CD14-positive monocyte (primary cell): ENCODE results near the gene CTNND2. TPM values are rescaled to one million over a fixed set of nuclear protein-coding genes. Genes with fewer than 3 reads are reported as not detected.
"Not testable (repeated sequence)": the region's sequence is repeated elsewhere in the genome, so short reads cannot be mapped to it uniquely, and the experiment has no call there.

ENCODE experiments used
- DNase-seq, 3 donors: peaks; one replicate each; pipeline ENCODE4 v3.0.0-alpha.2; 2011 to 2022
- H2AFZ ChIP-seq: 2 replicates; pipeline ENCODE4 v1.6.0; 2012; ENCODE audit warnings: mild to moderate bottlenecking, low read depth, low read length, inconsistent platforms; ENCODE audit not compliant: insufficient read depth, poor library complexity, severe bottlenecking
- H3K27ac ChIP-seq, 2 donors: 1 replicate in 1 of 2; 2 replicates in 1 of 2; pipeline ENCODE4 v1.5.1; 2012 to 2013; ENCODE audit warnings: low read length in 2 of 2, control low read depth in 1 of 2, inconsistent platforms in 1 of 2, low read depth in 1 of 2, mild to moderate bottlenecking in 1 of 2
- H3K27me3 ChIP-seq, 2 donors: one replicate each; pipeline versions ENCODE4 v1.6.0 to v1.6.1; 2011 to 2013; ENCODE audit warnings: low read length in 2 of 2; ENCODE audit not compliant: control insufficient read depth in 2 of 2, insufficient read depth in 2 of 2
- H3K36me3 ChIP-seq, 2 donors: replicated peaks in 1 of 2; 1 replicate in 1 of 2; 2 replicates in 1 of 2; pipeline versions ENCODE4 v1.5.1 to v1.6.1; 2012 to 2013; ENCODE audit warnings: low read length in 2 of 2, control low read depth in 1 of 2, inconsistent platforms in 1 of 2, mild to moderate bottlenecking in 1 of 2; ENCODE audit not compliant: insufficient read depth in 2 of 2, control insufficient read depth in 1 of 2
- H3K4me1 ChIP-seq, 2 donors: 1 replicate in 1 of 2; 2 replicates in 1 of 2; pipeline versions ENCODE4 v1.5.1 to v1.6.1; 2012 to 2013; ENCODE audit warnings: low read length in 2 of 2, control low read depth in 1 of 2, inconsistent platforms in 1 of 2, mild to moderate bottlenecking in 1 of 2, moderate library complexity in 1 of 2; ENCODE audit not compliant: insufficient read depth in 2 of 2, control insufficient read depth in 1 of 2
- H3K4me2 ChIP-seq: replicated peaks from 2 replicates; pipeline ENCODE3; 2012; ENCODE audit warnings: low read length, moderate library complexity, mild to moderate bottlenecking; ENCODE audit not compliant: poor library complexity, severe bottlenecking; ENCODE audit errors: extremely low read depth
- H3K4me3 ChIP-seq, 3 experiments: fragments of 200-600 bp in 1 of 3; sonication (generic) in 1 of 3; replicated peaks in 1 of 3; 1 replicate in 2 of 3; 2 replicates in 1 of 3; pipeline ENCODE4 v1.5.1; 2011 to 2013; ENCODE audit warnings: low read length in 3 of 3, mild to moderate bottlenecking in 3 of 3, control low read depth in 2 of 3, low read depth in 2 of 3, inconsistent platforms in 1 of 3, moderate library complexity in 1 of 3
- H3K79me2 ChIP-seq: 2 replicates; pipeline ENCODE4 v1.6.0; 2012; ENCODE audit warnings: mild to moderate bottlenecking, control low read depth, inconsistent platforms, low read length, moderate library complexity; ENCODE audit not compliant: insufficient read depth
- H3K9ac ChIP-seq: 2 replicates; pipeline ENCODE4 v1.6.0; 2017; ENCODE audit warnings: low read length, mild to moderate bottlenecking; ENCODE audit not compliant: insufficient read depth, poor library complexity, severe bottlenecking
- H3K9me3 ChIP-seq, 2 donors: replicated peaks in 1 of 2; 1 replicate in 1 of 2; 2 replicates in 1 of 2; pipeline versions ENCODE4 v1.5.1 to v1.6.1; 2012 to 2013; ENCODE audit warnings: low read length in 2 of 2, control low read depth in 1 of 2; ENCODE audit not compliant: control insufficient read depth in 1 of 2, insufficient read depth in 1 of 2
- H4K20me1 ChIP-seq: 2 replicates; pipeline ENCODE4 v1.6.0; 2012; ENCODE audit warnings: mild to moderate bottlenecking, low read length, control low read depth, moderate library complexity; ENCODE audit not compliant: insufficient read depth
- H3K27ac Mint-ChIP-seq, 7 donors: one replicate each; pipeline ENCODE4 v1.8.0; 2020; ENCODE audit warnings: mild to moderate bottlenecking in 7 of 7, mixed read lengths in 7 of 7, moderate library complexity in 6 of 7, inconsistent platforms in 2 of 7
- H3K27me3 Mint-ChIP-seq, 3 donors: one replicate each; pipeline ENCODE4 v1.8.0; 2021 to 2022; ENCODE audit warnings: low read depth in 3 of 3, mild to moderate bottlenecking in 3 of 3, mixed read lengths in 3 of 3, moderate library complexity in 3 of 3, inconsistent platforms in 1 of 3
- H3K36me3 Mint-ChIP-seq, 2 donors: one replicate each; pipeline ENCODE4 v1.8.0; 2020; ENCODE audit warnings: mixed read lengths in 2 of 2, inconsistent platforms in 1 of 2, mild to moderate bottlenecking in 1 of 2
- H3K4me1 Mint-ChIP-seq: one replicate; pipeline ENCODE4 v1.8.0; 2020; ENCODE audit warnings: mild to moderate bottlenecking, mixed read lengths
- H3K4me3 Mint-ChIP-seq, 2 donors: one replicate each; pipeline ENCODE4 v1.8.0; 2020; ENCODE audit warnings: mild to moderate bottlenecking in 2 of 2, mixed read lengths in 2 of 2, moderate library complexity in 1 of 2
- H3K9me3 Mint-ChIP-seq, 7 donors: one replicate each; pipeline ENCODE4 v1.8.0; 2020 to 2022; ENCODE audit warnings: mixed read lengths in 7 of 7, mild to moderate bottlenecking in 6 of 7, moderate library complexity in 6 of 7, inconsistent platforms in 2 of 7
- WGBS: methylation state at CpG from one replicate; pipeline ENCODE4 v1.1.5; 2013; ENCODE audit warnings: missing lambda C conversion rate; ENCODE audit not compliant: insufficient coverage; 5-methylcytosine and 5-hydroxymethylcytosine counted together
- intact Hi-C, 2 donors: fragments of 100-400 bp; cut with micrococcal nuclease; formaldehyde crosslinking; loops; one replicate each; pipeline versions ENCODE4 v1.15.0 to v1.15.1; 2023
- polyA plus RNA-seq, 3 donors: library from polyadenylated mRNA; depleted of rRNA in 1 of 3; unstranded in 2 of 3; stranded (reverse) in 1 of 3; fragments of 300-500 nt in 2 of 3; fragments of >200 nt in 1 of 3; fragmentation: Illumina TruSeq in 2 of 3; gene quantifications; 1 replicate in 2 of 3; 2 replicates in 1 of 3; pipeline ENCODE4 v1.2.3, GENCODE V29; 2012 to 2021
- TF ChIP-seq, protein P1 (sequence below): fragments of 200-600 bp; IDR thresholded peaks from one replicate; pipeline ENCODE4 v1.8.0; 2022; ENCODE audit warnings: antibody characterized with exemption, mild to moderate bottlenecking

Gene CTNND2
- polyA plus RNA-seq, 3 donors: not detected

GRCh38 chr5:11617080-11617479, 287.2 kb downstream of the CTNND2 start:
- no peaks in the 10 kb centered on the region for H3K9me3 ChIP-seq
- no peaks in the 10 kb centered on the region for H3K36me3 ChIP-seq
- H3K4me2 ChIP-seq: no peak overlapping the region
- H3K4me1 Mint-ChIP-seq: no peaks in the 10 kb centered on the region
- H3K4me3 Mint-ChIP-seq: no peak overlapping the region
- TF ChIP-seq, protein P1, sequence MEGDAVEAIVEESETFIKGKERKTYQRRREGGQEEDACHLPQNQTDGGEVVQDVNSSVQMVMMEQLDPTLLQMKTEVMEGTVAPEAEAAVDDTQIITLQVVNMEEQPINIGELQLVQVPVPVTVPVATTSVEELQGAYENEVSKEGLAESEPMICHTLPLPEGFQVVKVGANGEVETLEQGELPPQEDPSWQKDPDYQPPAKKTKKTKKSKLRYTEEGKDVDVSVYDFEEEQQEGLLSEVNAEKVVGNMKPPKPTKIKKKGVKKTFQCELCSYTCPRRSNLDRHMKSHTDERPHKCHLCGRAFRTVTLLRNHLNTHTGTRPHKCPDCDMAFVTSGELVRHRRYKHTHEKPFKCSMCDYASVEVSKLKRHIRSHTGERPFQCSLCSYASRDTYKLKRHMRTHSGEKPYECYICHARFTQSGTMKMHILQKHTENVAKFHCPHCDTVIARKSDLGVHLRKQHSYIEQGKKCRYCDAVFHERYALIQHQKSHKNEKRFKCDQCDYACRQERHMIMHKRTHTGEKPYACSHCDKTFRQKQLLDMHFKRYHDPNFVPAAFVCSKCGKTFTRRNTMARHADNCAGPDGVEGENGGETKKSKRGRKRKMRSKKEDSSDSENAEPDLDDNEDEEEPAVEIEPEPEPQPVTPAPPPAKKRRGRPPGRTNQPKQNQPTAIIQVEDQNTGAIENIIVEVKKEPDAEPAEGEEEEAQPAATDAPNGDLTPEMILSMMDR: no peak
- no peak for DNase-seq
- no peak overlapping the region for H3K9ac ChIP-seq
- no peaks in the 10 kb centered on the region for H3K27me3 ChIP-seq
- H3K36me3 Mint-ChIP-seq: no peaks in the 10 kb centered on the region
- H4K20me1 ChIP-seq: no peaks in the 10 kb centered on the region
- 100% methylated on average over 2 of the region's 2 CpGs for WGBS
- H3K9me3 Mint-ChIP-seq: peaks cover 0 to 2% (median 0%) of the 10 kb centered on the region in 7 donors
- intact Hi-C loops: no loop called here
- no peak overlapping the region for H3K27ac Mint-ChIP-seq
- H3K27ac ChIP-seq: no peak overlapping the region
- no peak overlapping the region for H2AFZ ChIP-seq
- H3K27me3 Mint-ChIP-seq: peaks cover 0 to 2% (median 0%) of the 10 kb centered on the region in 3 donors
- H3K4me3 ChIP-seq: no peak overlapping the region
- no peaks in the 10 kb centered on the region for H3K4me1 ChIP-seq
- no peaks in the 10 kb centered on the region for H3K79me2 ChIP-seq

DNA sequence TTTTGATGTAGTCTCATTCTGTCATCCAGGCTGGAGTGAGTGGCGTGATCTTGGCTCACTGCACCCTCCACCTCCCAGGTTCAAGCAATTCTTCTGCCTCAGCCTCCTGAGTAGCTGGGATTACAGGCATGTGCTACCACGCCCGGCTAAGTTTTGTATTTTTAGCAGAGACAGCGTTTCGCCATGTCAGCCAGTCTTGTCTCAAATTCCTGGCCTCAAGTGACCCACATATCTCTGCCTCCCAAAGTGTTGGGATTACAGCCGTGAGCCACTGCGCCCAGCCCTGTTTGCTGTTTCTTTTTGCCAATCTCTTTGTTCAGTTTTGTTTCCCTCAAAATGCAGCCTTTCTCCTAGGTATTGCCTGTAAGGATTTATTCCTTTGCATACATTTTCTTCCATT, 287.6 kb downstream of the CTNND2 start:
- WGBS: 93% methylated on average over 7 of the region's 7 CpGs

More for the DNA sequence above, 287.6 kb downstream of the CTNND2 start:
- H3K27ac ChIP-seq, H3K36me3 ChIP-seq, intact Hi-C loops, H3K27me3 ChIP-seq, H3K4me1 ChIP-seq, H3K36me3 Mint-ChIP-seq, H3K27ac Mint-ChIP-seq, H3K4me2 ChIP-seq, H3K9me3 ChIP-seq, H3K4me1 Mint-ChIP-seq, H3K4me3 ChIP-seq, H3K79me2 ChIP-seq, DNase-seq, H3K9ac ChIP-seq, H3K4me3 Mint-ChIP-seq, H3K27me3 Mint-ChIP-seq, H4K20me1 ChIP-seq, H2AFZ ChIP-seq, H3K9me3 Mint-ChIP-seq: not testable (repeated sequence)
